ENCODE measurements around the gene NBEA. TPM values are rescaled to one million over a fixed set of nuclear protein-coding genes. Genes with fewer than 3 reads are reported as not detected.

The NBEA gene
- total RNA-seq, 1 donor from 2014 or later, result 3.9 TPM

GRCh38 chr13:35139591-35139990 lies 197.5 kb downstream of the NBEA start:
- no peak for DNase-seq
- Mint-ChIP-seq H3K9me3 (no peaks in the 10 kb centered on the region), H3K27ac (no peak overlapping the region), H3K27me3 (no peaks in the 10 kb centered on the region), H3K4me3 (no peak overlapping the region), H3K4me1 (no peaks in the 10 kb centered on the region), H3K36me3 (ENCODE audit: low read depth) (no peaks in the 10 kb centered on the region)
- ChIA-PET CTCF (no interaction called here), POLR2A (no interaction called here)
- TF ChIP-seq CTCF (IDR thresholded peaks at IDR 0.05), result no peak
- intact Hi-C loops (cut with micrococcal nuclease), result no loop called here
- ATAC-seq (ENCODE audit: low read depth), result no peak

- Mint-ChIP-seq H3K27ac (no peak overlapping the region), H3K4me1 (no peaks in the 10 kb centered on the region), H3K4me3 (no peak overlapping the region), H3K9me3 (no peaks in the 10 kb centered on the region), H3K27me3 (no peaks in the 10 kb centered on the region), H3K36me3 (ENCODE audit: low read depth) (no peaks in the 10 kb centered on the region)
- ATAC-seq (ENCODE audit: low read depth) (no peak), DNase-seq (no peak)
- no peak for TF ChIP-seq CTCF (IDR thresholded peaks at IDR 0.05)
- intact Hi-C loops (cut with micrococcal nuclease), result no loop called here
- ChIA-PET CTCF (no interaction called here), POLR2A (no interaction called here)
These were observed 198.3 kb downstream of the NBEA start for GRCh38 chr13:35140321-35140720.

DNA sequence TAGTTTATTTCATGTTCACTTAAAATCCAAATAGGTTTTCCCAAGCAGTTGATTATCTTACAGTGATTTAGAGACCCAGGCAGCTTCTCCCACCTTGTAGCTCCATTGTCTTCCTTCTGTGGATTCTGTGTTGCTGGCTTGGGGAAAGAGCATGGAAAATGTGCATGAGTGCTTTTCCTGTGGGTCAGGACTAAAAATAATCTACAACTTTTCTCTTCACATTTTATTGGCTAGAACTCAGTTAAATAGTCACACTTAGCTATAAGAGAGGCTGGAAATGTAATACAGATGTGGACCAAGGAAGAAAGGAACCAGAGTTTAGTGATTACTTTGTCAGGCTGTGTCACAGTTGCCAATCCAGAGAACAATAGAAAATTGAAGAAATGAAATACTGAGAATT lies 198.8 kb downstream of the NBEA start:
- ChIA-PET CTCF (no interaction called here), POLR2A (no interaction called here)
- ATAC-seq (ENCODE audit: low read depth) (no peak), DNase-seq (no peak)
- Mint-ChIP-seq H3K9me3 (no peaks in the 10 kb centered on the region), H3K27me3 (no peaks in the 10 kb centered on the region), H3K36me3 (ENCODE audit: low read depth) (no peaks in the 10 kb centered on the region), H3K4me3 (no peak overlapping the region), H3K27ac (no peak overlapping the region), H3K4me1 (no peaks in the 10 kb centered on the region)
- TF ChIP-seq CTCF (IDR thresholded peaks at IDR 0.05), result no peak
- intact Hi-C loops (cut with micrococcal nuclease), result no loop called here

- DNase-seq (no peak), ATAC-seq (ENCODE audit: low read depth) (no peak)
- Mint-ChIP-seq H3K4me3 (no peak overlapping the region), H3K9me3 (no peaks in the 10 kb centered on the region), H3K27me3 (no peaks in the 10 kb centered on the region), H3K36me3 (ENCODE audit: low read depth) (no peaks in the 10 kb centered on the region), H3K4me1 (no peaks in the 10 kb centered on the region), H3K27ac (no peak overlapping the region)
- no peak for TF ChIP-seq CTCF (IDR thresholded peaks at IDR 0.05)
- ChIA-PET CTCF (no interaction called here), POLR2A (no interaction called here)
- intact Hi-C loops (cut with micrococcal nuclease), result no loop called here
These were observed 201.1 kb downstream of the NBEA start for GRCh38 chr13:35143123-35143522.

DNA sequence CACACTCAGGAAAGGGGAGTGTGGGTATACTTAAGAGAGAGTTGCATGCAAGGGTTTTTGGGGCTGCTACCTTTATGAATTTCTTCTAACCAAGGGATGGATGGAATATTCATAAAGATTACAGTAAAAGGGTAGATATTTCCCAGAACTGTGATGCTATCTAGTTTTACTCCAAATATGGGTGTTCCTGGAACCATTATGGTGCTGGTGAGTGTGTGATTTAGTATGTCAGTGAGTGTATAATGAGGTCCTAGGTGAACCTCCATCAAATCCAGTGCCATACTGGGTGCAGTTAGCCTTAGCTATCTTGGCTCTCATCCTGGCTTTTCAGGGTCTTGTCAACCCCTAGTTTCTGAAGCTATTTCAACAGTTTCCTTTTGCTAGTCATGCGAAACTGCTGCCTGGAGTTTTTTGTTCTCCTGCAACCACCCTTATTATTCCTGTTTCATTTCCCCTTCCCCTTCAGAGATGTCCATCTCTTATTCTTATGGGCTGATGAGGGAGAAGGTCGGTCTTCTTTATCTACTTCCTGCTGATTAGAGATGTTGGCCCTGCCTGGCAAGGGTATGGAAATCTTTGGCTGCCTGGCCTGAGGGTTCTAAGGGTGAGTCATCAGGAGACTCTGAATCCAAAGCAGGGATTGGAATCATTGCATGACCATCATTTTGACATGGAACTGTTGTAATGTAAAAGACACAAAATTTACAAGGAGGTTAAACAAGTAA lies 202.3 kb downstream of the NBEA start:
- ChIA-PET CTCF (no interaction called here), POLR2A (no interaction called here)
- TF ChIP-seq CTCF (IDR thresholded peaks at IDR 0.05), result no peak
- no peak overlapping the region for H3K27ac Mint-ChIP-seq
- DNase-seq, result no peak
- no peaks in the 10 kb centered on the region for H3K9me3 Mint-ChIP-seq
- H3K27me3 Mint-ChIP-seq, result no peaks in the 10 kb centered on the region
- ATAC-seq (ENCODE audit: low read depth), result no peak
- no peaks in the 10 kb centered on the region for H3K36me3 Mint-ChIP-seq (ENCODE audit: low read depth)
- no peaks in the 10 kb centered on the region for H3K4me1 Mint-ChIP-seq
- intact Hi-C loops (cut with micrococcal nuclease), result no loop called here
- no peak overlapping the region for H3K4me3 Mint-ChIP-seq

All from activated B cell treated with CpG ODN at 0.5 μM for 24 hours (primary cell).